CD4-positive, alpha-beta T cell treated with Interleukin-6 for 4 hours (primary cell): ENCODE data around the gene MYOF.

Experiments used
- DNase-seq: peaks from one replicate; pipeline ENCODE4 v3.0.0-alpha.2; 2020; ENCODE audit warnings: mixed read lengths

The MYOF gene

GRCh38 chr10:93482145-93482834 lies at the start of gene MYOF:
Gene MYOF, minus strand, starts transcription at chr10:93482334. Its CDS starts 140 bp downstream, at chr10:93482194.
- DNase-seq: peak; percentile 55

DNA sequence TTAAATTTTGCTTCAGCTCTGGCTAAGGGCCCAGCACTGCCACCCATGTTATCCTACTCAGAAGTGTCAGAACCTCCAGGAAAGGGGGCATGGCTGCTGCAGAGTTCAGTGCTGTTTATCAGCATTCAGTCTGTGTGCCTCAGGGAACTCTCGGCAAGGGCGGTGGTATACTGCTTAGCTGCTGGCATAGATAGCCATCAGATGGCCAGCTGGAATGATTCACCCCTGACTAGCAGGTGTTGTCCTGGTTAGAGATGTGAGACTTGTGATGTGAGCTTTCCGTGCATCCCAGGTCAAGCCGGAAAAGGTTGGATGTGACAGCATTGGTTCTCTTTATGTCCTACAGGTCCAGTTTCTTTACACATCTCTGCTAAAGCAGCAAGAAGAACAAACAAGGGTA lies 36.4 kb upstream of the MYOF start:
- DNase-seq: no peak

DNA sequence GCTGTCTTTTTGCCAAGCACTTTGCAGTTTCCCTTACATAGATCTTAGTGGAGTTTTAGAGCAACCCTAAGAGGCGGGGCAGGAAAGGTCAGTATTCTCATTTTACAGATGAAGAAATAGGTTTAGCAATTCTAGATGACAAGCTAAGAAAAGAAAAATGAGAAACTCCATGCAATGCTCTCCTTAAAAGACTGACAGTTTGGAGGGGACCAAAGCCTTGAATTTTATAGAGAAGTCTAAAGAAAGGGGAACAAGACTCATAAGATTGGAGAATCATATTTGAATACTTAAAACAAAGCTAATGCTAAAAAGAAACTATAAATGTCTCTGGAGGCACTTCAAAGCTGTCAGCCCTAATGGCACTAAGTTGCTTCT lies 33.9 kb upstream of the MYOF start:
- DNase-seq: no peak

GRCh38 chr10:93515071-93516005 lies 33.2 kb upstream of the MYOF start:
- DNase-seq: no peak

GRCh38 chr10:93514521-93514920 lies 32.4 kb upstream of the MYOF start:
- DNase-seq: no peak

DNA sequence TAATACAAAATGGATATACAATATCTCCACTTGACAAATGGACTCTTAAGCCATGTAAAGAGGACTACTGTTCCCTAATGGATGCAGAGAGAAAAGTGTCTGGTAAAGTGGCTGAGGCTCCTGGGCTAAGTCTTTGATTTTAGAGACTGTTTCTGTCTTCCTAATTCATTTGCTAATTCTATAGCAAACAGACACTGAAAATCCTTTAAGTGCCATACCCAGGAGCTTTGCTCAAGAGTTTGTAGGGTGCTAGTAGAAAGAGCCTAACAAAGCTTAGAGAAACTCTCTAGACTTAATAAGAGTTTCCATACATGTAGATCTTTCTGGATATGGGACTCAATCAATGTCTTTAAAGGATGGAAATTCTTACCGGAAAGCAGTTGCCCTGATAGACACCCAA lies 31.0 kb upstream of the MYOF start:
- DNase-seq: no peak

GRCh38 chr10:93512565-93512964 lies 30.4 kb upstream of the MYOF start:
- DNase-seq: no peak

DNA sequence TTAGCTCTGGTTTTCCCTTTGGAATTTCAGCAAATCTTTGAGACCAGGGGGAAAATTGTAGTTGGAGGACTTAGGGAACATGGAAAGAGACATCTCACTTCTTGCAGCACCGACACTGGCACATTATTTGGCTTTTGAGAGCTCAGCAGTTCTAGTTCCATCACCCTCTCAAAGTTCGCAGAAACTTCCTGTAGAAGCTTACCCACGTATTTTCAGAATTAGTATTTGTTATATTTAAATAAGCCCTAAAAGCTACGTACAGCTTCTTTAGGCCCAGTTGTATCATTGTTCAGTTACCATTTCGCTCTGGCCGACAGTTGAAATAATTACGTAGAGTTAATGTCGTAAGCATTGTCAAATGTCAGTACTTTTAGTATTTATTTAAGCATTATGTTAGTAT lies 27.7 kb upstream of the MYOF start:
- DNase-seq: no peak

- no peak for DNase-seq
Measured at GRCh38 chr10:93505075-93505474, 22.9 kb upstream of the MYOF start.

DNA sequence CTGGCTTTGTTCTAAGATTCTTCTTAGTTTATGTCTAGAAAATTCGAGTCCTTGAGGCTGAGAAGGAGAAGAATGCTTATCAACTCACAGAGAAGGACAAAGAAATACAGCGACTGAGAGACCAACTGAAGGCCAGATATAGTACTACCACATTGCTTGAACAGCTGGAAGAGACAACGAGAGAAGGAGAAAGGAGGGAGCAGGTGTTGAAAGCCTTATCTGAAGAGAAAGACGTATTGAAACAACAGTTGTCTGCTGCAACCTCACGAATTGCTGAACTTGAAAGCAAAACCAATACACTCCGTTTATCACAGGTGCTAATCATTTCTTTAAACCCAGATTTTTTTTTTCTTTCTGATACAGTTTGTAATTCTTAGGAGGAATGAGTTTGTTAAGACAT lies 20.9 kb upstream of the MYOF start:
- no peak for DNase-seq

DNA sequence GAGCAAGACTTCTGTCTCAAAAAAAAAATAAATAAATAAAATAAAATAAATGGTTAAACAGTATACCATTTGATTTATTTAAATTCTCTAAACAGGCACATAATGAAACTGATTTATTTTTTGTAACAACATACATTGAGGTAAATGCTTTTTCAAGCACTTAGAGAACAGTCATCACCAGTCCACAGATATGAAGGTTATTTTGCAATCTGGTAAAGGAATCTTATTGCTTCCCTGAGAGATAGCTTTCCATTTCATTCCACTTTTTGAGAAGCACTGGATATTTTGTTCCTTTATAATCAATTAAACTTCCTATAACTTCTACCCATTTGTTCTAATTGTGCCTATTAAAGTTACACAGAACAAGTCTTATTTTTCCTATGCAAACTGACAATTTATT lies 19.5 kb upstream of the MYOF start:
- no peak for DNase-seq

DNA sequence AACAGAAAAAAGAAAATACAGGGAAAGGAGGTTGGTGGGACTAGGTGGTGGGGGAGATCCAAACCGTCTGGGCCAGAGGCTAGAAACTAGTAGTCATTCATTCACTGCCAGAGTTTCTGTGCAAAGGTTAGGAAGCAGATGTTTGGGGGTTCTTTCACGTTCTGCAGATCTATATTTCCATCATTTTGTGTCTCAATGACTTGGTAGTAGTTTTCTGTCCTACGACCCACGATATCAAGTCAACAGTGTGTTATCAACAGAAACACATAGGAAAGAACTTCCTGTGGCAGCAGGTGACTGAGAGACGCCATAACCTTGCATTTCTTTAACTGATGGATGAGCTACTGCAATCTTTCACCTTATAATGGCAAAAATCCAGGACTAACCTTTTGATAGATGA lies 16.0 kb upstream of the MYOF start:
- DNase-seq: no peak

DNA sequence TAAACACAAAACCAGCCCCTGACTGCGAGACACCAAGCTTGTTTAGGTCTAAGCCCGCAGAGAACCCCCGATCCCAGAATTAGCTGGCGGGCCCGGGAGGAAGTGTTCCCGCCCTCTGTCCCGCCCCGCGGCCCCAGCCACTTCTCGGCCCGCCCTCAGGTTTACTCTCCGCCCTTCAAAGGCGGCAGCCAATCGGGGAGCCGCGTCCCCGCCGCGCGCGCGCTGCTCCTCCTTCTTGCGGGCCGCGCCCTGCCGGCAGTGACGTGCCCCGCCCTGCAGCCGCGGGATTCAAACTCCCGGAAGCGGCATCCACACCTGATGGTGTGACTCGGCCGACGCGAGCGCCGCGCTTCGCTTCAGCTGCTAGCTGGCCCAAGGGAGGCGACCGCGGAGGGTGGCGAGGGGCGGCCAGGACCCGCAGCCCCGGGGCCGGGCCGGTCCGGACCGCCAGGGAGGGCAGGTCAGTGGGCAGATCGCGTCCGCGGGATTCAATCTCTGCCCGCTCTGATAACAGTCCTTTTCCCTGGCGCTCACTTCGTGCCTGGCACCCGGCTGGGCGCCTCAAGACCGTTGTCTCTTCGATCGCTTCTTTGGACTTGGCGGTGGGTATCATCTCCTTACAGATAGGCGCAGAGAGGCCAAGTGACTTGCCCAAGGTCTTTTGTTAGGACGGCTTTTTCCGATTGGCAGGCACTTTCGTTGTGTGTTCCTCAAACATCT lies 14.3 kb upstream of the MYOF start, which contains the start of gene CEP55:
Gene CEP55 (plus strand): TSS at position 291 of the 720 bp plus-strand sequence. CDS start 3,440 bp downstream, outside the sequence.
- DNase-seq: peak; percentile 95

- DNase-seq: no peak
Measured at GRCh38 chr10:93495654-93496321, 13.7 kb upstream of the MYOF start.

GRCh38 chr10:93494494-93494893 lies 12.4 kb upstream of the MYOF start:
- no peak for DNase-seq

DNA sequence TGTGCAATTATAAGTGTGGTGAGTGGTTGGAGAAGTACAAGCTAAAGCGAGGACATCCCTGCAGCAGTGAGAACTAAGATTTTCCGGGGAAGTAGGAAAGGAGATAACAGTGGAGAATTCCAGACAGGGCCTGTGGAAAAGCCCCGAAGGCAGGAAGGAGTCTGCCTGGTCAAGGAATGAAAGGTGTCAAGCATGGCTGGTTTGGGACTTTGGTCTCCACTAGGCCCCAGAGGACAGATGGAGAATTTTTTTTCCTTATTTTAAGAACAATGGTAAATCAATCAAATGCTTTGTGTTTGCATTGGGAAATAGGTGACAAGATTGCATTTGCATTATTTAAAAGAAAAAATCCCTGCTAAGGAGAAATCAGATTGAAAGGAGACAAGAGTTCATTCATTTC lies 11.0 kb upstream of the MYOF start:
- no peak for DNase-seq

- no peak for DNase-seq
Measured at GRCh38 chr10:93491602-93492121, 9.5 kb upstream of the MYOF start.

- DNase-seq: no peak
Measured at GRCh38 chr10:93488956-93489528, 6.9 kb upstream of the MYOF start.

DNA sequence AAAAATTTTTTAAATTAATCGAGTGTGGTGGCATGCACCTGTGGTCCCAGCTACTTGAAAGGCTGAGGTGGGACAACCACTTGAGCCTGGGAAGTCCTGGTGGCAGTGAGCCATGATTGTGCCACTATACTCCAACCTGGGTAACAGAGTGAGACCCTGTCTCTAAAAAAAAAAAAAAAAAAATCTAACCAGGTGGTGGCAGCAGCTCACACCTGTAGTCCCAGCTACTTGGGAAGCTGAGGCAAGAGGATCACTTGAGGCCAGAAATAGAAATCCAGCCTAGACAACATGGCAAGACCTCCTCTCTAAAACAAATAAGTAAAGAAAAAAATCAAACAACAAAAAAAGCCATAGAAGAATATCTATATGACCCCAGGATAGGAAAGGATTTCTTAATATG lies 3.6 kb upstream of the MYOF start:
- DNase-seq: no peak

DNA sequence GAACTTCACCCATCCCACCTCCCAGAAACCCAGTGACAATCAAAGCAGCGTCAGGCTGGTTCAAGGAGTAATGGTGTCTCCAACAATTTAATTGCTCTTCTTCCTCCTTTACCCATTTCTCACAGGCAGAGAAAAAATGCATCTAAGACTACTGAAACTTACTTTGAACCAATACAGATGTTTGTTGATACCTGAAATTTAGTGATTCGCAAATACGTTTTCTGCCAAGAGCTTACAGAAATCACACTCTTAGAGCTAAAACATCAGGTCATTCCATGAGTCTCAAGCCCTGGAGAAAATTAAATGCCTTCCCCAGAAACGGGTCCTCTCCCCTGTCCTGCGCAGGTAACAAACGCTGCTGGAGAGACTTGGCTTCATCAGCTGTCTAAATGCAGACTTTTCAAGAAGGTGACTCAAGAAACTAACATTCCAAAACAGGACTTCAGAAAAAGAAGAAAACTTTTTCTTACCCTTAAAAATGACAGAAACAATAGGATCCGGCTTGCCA lies 443 bp downstream of the MYOF start:
- DNase-seq: no peak

- no peak for DNase-seq
Measured at GRCh38 chr10:93478873-93479272, 3.3 kb downstream of the MYOF start.

- DNase-seq: no peak
Measured at GRCh38 chr10:93476756-93477155, 5.4 kb downstream of the MYOF start.
